Gastroesophageal sphincter (tissue), 3 donors: ENCODE data around the gene DIPK2A.

Source experiments
- POLR2A ChIP-seq, 2 donors: fragments of 450-650 bp; IDR thresholded peaks; one replicate each; pipeline ENCODE4 v1.6.1; 2017; ENCODE audit warnings: antibody characterized with exemption in 2 of 2, mild to moderate bottlenecking in 2 of 2, moderate library complexity in 1 of 2
- POLR2AphosphoS5 ChIP-seq: sonication (generic); formaldehyde crosslinking; IDR thresholded peaks from one replicate; pipeline ENCODE4 v1.6.1; 2017; ENCODE audit warnings: antibody characterized with exemption
- TF ChIP-seq, protein P1 (sequence below), 4 experiments: fragments of 200-600 bp in 2 of 4; fragments of 450-650 bp in 2 of 4; sonication (generic) in 1 of 4; IDR thresholded peaks; one replicate each; pipeline ENCODE4 v1.5.1; 2017 to 2019; ENCODE audit warnings: antibody characterized with exemption in 4 of 4, mild to moderate bottlenecking in 2 of 4, moderate library complexity in 2 of 4

- TF ChIP-seq, protein P1, sequence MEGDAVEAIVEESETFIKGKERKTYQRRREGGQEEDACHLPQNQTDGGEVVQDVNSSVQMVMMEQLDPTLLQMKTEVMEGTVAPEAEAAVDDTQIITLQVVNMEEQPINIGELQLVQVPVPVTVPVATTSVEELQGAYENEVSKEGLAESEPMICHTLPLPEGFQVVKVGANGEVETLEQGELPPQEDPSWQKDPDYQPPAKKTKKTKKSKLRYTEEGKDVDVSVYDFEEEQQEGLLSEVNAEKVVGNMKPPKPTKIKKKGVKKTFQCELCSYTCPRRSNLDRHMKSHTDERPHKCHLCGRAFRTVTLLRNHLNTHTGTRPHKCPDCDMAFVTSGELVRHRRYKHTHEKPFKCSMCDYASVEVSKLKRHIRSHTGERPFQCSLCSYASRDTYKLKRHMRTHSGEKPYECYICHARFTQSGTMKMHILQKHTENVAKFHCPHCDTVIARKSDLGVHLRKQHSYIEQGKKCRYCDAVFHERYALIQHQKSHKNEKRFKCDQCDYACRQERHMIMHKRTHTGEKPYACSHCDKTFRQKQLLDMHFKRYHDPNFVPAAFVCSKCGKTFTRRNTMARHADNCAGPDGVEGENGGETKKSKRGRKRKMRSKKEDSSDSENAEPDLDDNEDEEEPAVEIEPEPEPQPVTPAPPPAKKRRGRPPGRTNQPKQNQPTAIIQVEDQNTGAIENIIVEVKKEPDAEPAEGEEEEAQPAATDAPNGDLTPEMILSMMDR (IDR thresholded peaks at IDR 0.05): peak; percentile 41 to 67 (median 64)
- TF ChIP-seq POLR2A (IDR thresholded peaks at IDR 0.05) (no peak), POLR2AphosphoS5 (no peak)
Observed at GRCh38 chr3:143951351-143951971, 20.2 kb upstream of the DIPK2A start.
